HS-27A (cell line): Measurements from ENCODE around the gene CDC23.
"Not testable (repeated sequence)": the region's sequence is repeated elsewhere in the genome, so short reads cannot be mapped to it uniquely, and the experiment has no call there.

Experiments used
- DNase-seq: peaks from one replicate; pipeline ENCODE4 v3.0.0-alpha.2; 2012; ENCODE audit warnings: low read depth, missing footprints

The CDC23 gene

DNA sequence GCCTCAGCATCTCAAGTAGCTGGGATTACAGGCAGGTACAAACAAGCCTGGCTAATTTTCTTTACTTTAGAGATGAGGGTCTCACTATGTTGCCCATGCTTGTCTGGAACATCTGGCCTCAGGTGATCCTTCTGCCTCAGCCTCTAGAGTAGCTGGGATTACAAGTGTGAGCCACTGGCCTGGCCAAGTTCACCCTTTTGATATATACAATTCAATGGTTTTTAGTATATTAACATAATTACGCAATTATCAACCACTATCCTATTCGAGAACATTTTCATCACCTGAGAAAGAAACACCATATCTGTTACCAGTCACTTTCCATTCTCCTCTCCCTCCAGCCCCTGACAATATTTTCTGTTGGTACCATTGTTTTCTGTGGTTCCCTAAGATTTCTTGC lies 3.7 kb upstream of the CDC23 start:
- DNase-seq, result no peak

DNA sequence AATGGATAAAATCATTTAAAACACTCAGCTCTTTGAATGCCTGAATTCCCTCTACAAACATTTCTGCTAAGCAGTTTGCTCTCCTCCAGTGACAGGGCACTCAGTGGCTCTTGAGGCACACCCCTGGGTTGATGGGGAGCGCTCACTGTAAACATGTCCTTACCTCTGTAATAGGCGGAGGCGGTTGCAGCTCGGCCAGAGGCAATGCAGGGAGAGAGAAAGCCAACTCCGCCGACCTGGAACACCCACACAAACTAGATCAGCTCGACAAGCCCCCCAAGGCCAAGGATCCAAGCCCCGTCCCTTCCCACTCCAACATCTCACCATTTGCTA lies 329 bp downstream of the CDC23 start:
- no peak for DNase-seq

DNA sequence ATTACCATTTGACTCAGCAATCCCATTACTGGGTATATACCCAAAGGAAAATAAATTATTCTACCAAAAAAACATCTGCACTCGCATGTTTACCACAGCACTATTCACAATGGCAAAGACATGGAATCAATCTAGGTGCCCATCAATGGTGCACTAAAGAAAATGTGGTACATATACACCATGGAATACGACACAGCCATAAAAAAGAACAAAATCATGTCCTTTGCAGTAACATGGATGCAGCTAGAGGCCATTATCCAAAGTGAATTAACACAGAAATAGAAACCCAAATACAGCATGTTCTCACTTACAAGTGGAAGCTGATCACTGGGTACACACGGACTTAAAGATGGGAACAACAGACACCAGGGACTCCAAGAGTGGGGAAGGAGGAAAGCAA lies 2.1 kb downstream of the CDC23 start:
- no peak for DNase-seq

DNA sequence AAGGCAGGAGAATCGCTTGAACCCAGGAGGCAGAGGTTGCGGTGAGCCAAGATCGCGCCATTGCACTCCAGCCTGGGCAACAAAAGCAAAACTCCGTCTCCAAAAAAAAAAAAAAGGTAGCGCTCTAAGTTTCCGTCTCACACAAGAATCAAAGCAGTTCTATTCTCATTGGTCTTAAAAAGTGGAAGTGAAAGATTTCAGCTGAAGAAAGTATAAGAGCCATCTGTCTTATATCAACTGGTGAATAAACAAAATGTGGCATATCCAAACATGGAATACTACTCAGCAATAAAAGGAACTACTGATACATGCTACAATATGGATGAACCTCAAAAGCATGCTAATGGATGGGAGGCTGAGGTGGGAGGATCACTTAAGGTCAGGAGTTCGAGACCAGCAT lies 19.3 kb downstream of the CDC23 start:
- DNase-seq, result not testable (repeated sequence)

DNA sequence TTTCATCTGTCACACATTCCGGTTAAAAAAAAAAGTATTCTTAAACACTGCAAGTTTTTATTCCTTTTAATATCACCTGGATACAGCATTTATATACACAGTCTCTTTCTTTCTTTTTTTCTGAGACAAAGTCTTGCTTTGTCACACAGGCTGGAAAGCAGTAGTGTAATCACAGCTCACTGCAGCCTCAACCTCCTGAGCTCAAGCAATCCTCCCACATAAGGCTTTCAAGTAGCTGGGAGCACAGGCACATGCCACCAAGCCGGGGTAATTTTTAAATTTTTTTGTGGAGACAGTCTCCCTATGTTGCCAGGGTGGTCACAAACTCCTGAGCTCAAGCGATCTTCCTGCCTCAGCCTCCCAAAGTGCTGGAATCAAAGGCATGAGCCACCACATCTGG lies 20.3 kb downstream of the CDC23 start:
- no peak for DNase-seq

DNA sequence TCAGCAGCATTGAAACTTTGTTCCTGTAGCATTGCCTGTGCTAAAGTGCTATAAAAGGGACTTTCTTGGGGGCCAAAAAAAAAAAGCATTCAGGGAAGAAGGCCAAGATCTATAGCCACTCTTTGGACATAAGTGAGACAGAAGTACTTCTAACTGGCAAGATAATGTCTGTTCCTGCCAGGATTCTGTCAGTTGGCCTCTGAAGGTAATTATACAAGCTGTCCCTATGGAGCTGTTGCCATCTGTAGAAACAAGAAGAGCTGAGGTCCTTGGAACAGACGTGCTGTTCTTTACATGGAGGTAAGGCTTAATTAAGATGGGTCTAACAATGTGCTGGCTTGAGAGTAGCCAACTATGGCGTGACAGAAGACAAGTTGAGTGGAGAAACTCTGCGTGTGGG lies 24.5 kb downstream of the CDC23 start:
- DNase-seq, result no peak

DNA sequence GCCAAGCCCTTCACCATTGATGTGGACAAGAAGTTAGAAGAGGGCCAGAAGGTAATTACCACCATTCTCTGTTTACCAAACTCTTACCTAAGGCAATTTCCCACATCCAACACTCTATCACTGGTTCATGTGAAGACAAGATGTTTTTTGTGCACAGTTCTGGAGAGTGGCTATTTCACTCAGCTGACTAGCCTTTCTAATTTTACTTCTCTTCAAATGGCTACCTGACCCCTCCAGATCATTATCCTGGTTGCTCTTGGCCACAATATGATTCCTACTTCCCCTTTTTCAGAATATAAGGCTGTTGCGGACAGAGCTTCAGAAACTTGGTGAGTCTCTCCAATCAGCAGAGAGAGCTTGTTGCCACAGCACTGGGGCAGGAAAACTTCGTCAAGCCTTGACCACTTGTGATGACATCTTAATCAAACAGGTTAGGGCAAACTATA lies 27.1 kb downstream of the CDC23 start:
- no peak for DNase-seq

DNA sequence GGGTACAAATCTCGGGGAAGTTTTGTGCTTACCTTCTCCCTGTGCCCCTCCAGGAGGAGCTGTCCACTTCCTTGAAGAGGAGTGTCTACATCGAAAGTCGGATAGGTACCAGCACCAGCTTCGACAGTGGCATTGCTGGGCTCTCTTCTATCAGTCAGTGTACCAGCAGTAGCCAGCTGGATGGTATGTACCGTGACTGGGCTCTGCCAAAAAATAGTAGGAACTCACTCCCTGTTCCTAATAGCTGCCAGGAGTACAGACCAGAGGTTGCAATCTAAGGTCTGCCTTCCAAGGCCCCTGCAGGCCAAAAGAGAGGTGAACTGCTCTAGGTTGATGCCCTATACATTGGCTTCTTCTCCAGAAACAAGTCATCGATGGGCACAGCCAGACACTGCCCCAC lies 30.3 kb downstream of the CDC23 start:
- no peak for DNase-seq

DNA sequence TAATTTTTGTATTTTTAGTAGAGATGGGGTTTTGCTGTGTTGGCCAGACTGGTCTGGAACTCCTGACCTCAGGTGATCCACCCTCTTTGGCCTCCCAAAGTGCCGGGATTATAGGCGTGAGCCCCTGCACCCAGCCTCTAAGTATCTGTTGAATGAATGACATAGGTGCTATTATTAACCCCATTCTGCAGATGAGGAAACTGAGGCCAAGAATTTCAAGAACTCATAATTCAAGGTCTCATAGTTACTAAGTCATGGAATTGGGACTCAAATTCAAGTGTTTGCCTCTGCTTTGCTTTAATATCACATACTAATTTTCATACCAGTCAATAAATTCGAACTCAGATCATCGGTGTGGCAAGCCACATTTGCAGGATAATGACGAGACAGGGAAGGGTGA lies 32.3 kb downstream of the CDC23 start:
- no peak for DNase-seq

DNA sequence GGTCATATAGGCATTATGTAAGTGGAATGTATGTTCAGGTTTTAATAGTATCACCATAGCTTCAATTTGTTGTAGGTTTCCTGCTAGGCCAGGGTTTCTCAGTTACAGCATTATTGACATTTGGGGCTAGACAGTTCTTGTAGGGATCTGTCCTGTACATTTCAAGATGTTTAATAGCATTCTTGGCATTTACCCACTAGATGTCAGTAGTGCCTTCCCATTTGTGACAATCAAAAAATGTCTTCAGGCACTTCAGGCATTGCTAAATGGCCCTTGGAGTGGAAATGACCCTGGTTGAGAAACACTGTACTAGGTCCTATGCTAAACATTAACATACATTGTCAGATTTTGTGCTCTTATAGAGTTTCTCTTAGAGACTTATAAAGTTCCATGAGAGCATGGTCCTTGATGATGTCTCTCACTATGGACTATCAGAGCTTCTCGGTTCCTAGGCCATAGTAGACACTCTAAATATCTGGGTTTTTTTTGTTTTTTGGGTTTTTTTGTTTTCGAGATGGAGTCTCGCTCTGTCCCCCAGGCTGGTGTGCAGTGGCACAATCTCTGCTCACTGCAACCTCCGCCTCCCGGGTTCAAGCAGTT lies 32.8 kb downstream of the CDC23 start:
- no peak for DNase-seq

DNA sequence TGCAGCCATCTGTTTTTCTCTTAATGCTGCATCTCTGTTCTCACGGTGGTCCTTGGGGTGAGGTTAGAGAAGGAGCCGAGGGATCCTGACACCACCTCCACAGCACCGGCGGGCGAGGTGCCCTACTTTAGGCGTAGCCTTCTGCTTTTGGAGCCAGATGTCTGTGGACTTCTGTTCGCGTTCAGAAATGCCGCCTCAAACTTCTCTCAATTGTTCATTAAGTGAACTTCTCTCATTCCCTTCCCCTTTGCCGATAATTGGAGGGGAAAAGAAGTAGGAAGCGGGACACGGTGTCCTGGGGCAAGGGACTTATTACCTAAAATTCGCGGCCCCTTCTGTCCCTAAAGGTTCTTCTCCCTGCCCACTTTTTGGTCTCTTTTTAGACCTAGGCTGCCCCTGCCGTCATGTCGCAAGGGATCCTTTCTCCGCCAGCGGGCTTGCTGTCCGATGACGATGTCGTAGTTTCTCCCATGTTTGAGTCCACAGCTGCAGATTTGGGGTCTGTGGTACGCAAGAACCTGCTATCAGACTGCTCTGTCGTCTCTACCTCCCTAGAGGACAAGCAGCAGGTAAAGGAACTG lies 33.8 kb downstream of the CDC23 start:
- no peak for DNase-seq

DNA sequence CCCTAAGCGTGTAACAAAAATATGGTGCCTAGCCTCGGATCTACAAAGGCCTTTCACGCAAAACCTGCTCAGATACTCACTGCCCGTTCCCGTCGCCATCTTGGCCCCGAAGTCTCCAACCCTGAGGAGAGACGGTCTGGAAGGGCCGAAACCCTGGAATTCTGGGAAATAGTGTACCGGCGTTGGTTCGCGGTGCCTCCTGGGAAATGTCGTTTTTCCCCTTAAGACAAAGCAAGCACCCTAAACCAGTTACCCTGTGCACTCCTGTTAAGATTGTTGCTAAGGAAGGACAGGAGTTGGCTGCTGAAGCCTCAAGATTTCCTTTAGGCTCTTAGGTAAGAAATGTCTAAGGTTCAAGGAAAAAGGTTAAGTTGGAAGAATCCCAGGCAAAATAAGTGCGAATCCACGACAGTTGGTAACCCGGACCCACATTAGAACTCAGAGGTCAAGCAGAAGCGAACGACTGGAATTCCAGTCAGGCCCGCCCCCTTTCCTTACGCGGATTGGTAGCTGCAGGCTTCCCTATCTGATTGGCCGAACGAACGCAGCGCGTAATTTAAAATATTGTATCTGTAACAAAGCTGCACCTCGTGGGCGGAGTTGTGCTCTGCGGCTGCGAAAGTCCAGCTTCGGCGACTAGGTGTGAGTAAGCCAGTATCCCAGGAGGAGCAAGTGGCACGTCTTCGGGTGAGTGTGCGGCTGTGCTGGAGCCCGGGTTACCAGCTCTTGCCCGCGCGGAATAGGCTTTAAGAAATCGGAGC lies 34.4 kb downstream of the CDC23 start, which contains the start of the genes BRD8 and KIF20A:
TSS of gene BRD8 (minus strand) at position 115 of the 761 bp plus-strand sequence. CDS start at position 99, 16 bp downstream.
TSS of gene KIF20A (plus strand) at position 597 of the 761 bp plus-strand sequence. CDS start 569 bp downstream, outside the sequence.
- DNase-seq, result peak; percentile 85

DNA sequence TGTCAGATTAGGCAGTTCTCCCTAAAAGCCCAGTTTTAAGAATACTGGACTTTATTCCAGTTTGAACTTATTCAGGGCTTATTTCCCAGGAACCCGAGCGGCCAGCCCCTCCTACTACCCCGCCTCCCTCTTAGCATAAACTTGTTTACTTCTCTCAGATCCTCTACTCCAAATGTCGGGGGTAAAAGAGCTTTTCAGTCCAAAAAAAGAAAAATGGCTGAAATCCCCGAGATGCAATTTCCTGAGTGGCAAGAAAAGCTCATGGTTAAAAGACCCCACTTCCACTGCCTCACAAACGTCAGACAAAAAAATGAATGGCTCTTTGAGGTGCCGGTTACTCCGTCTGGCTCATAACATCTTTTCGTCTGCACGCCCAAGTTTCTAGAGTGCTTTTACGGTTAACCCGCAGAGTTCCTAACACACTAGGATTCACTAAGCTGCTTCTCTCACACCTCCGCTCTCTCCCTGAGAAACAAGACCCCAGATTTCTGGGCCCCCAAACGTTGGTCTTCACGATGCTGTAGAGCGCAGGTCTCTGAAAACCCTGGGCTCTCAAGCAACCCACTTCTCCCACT lies 35.1 kb downstream of the CDC23 start:
- no peak for DNase-seq

DNA sequence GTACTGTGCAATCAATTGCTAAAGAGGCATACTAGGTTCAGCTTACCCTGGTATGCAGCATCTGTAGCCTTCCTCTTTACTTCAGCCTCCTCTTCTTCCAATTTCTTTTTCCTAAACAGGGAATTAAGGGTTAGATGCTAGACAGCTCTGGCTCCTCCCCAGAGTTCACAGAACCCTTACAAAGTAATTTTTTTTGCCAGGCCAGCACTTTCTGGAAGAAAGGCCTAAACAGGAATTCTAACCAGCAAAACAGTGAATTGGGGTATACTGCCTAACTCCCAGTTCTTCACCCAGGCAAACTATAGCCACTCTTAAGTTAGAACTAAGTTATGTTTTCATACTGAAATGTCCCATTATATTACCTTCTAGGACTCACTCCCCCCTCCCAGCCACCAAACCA lies 42.8 kb downstream of the CDC23 start:
- DNase-seq, result no peak

DNA sequence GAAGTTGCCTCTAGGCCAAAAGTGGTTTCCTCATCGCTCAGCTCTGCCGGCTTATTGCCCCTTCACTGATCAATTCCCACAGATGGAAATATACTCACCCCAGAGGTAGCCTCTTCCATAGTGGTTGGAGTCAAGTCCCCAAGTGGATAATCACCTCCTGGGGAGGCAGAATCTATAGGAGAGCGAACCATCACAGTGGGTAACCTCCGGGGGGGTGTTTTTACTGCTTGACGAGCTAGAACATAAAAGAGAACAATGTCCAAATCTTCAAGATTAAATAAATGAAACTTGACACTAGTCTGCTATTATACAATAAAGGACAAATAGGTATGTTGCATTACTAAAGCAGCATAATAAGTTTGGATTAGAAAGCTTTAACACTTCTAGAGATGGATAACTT lies 44.0 kb downstream of the CDC23 start:
- no peak for DNase-seq

DNA sequence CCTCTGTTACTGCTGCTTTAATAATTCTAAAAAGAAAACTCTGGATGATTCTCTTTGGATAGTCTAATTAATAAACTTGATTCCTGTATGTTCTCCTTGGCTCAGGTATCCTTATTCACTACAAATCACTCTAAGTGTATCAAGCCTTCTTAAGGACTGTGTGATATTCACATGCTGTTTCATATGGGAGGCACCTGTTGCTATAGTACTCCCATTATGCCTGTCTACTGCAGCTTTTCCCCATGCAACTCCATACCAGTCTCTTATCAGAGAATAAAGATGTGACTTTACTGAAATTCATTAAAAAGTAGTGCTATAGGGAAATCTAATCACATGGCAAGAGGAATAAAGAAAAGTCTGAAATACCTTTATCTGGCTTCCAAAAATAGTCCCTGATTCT lies 49.4 kb downstream of the CDC23 start:
- no peak for DNase-seq

DNA sequence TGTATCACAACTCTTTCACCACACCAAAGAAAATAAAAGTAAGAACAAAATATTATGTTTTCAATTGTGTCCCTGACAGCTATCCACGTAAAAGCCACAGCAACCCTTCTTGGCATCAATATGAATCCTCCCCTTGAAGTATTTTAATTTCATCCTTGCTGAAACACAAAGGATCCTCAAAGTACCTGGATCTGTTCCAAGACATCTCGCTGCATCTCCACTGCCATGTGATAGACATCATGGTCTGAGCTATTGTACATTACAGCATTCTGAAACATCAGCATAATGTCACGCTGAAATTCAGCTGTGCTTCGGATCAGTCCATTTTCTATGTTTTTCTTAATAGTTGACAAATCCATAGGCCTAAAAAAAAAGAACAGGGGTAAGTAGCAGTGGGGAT lies 52.4 kb downstream of the CDC23 start:
- no peak for DNase-seq

DNA sequence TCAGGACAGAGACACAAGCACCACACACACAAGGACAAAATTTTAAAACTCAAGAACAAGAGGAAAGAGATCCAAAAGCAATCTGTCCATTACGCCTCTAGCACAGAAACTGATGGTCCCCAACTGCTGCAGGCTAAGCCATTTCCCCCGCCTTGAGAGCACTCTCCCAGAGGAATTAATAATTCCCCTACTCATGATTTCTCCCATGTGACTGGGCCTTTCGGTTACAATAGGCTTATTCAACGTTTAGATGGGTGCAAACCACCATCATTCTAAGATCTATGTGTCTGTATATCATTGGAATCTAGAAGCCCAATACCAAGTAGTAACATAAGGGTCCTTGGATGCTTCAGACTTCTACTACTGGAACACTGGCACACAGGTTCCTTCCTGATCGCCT lies 53.5 kb downstream of the CDC23 start:
- DNase-seq, result no peak

DNA sequence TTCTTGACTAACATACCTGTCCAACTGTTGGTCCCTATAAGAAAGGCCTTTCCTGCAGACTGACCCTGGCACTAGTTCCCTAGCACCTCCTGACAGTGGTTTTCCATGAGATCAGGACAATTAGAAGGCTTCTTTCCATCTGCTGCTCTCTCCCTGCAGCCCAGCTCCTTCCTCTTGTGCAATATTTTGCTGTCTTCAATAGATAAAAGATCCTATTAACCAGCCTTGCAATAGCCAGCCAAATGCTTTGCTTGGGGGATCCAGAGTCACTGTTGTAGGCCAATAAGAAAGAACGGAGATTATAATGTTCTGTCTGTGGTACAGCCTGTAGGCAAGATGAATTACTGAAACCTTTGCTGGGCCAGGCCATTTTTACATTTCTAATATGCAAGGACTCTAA lies 55.5 kb downstream of the CDC23 start:
- no peak for DNase-seq

DNA sequence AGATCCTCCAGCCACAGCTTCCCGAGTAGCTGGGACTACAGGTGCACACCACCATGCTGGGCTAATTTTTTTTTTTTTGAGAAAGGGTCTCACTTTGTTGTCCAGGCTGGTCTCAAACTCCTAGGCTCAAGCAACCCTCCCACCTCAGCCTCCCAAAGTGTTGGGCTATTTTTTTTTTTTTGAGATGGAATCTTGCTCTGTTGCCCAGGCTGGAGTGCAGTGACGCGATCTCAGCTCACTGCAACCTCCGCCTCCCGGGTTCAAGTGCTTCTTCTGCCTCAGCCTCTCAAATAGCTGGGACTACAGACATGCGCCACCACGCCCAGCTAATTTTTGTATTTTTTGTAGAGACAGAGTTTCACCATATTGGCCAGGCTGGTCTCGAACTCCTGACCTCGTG lies 57.1 kb downstream of the CDC23 start:
- not testable (repeated sequence) for DNase-seq

DNA sequence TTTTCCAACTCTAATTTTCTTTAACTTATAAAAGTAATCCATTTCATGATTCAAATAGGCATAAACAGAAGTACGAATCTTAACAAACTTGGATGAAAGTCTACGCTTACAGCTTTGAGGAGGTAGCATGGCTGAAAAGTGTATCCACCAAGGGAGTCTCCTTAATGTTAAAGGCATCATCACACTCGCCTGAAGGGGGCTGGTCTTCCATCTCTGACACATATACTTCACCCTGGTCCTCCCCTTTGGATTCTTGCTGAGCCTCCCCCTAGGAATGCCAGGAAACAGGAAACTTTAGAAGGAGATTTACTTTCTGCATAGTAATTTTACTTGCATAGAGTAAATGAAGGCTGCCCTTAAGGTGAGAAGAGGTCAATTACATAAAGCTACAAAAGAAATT lies 63.6 kb downstream of the CDC23 start:
- DNase-seq, result no peak

DNA sequence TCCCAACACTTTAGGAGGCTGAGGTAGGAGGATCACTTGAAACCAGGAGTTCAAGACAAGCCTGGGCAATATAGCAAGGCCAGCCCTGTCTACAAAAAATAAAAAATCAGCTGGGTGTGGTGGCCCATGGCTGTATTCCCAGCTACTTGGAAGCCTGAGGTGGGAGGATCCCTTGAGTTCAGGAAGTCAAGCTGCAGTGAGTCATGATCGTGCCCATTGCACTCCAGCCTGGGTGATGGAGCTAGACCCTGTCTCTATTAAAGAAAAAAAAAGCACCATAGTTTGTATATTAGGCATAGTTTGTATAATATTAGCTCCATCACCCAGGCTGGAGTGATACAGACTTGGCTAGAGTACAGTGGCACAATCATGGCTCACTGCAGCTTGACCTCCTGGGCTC lies 64.3 kb downstream of the CDC23 start:
- DNase-seq, result peak; percentile 29

DNA sequence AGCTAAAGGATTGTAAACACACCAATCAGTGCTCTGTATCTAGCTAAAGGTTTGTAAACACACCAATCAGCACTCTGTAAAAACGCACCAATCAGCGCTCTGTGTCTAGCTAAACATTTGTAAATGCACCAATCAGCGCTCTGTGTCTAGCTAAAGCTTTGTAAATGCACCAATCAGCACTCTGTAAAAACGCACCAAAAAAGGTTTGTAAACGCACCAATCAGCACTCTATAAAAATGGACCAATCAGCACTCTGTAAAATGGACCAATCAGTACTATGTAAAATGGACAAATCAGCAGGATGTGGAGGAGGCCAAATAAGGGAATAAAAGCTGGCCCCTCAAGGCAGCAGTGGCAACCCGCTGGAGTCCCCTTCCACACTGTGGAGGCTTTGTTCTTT lies 69.5 kb downstream of the CDC23 start:
- DNase-seq, result not testable (repeated sequence)
